Right cardiac atrium (tissue), 5 donors: ENCODE results near the gene PLA2R1. TPM values are rescaled to one million over a fixed set of nuclear protein-coding genes. Genes with fewer than 3 reads are reported as not detected.

Source experiments
- ATAC-seq, 2 donors: fragments of 200-7000 bp; cut with Tn5 transposase; one replicate each; pipeline versions ENCODE4 v1.8.0 to v1.9.1; 2020; ENCODE audit warnings: moderate library complexity in 2 of 2, mild to moderate bottlenecking in 1 of 2
- DNase-seq, 3 donors: peaks; one replicate each; pipeline ENCODE4 v3.0.0-alpha.2; 2020
- H3K27ac ChIP-seq: one replicate; pipeline ENCODE4 v1.5.1; 2013; ENCODE audit warnings: mild to moderate bottlenecking, low read length, control low read depth, moderate library complexity
- H3K27me3 ChIP-seq: one replicate; pipeline ENCODE4 v1.6.1; 2013; ENCODE audit not compliant: control insufficient read depth, insufficient read depth
- H3K4me1 ChIP-seq: one replicate; pipeline ENCODE4 v1.6.1; 2013; ENCODE audit warnings: low read length; ENCODE audit not compliant: control insufficient read depth, insufficient read depth
- H3K4me3 ChIP-seq: one replicate; pipeline ENCODE4 v1.5.1; 2013; ENCODE audit warnings: low read length, control low read depth
- H3K9me3 ChIP-seq: one replicate; pipeline ENCODE4 v1.6.1; 2013; ENCODE audit warnings: low read length; ENCODE audit not compliant: control insufficient read depth
- WGBS: extraction: QIAGEN DNeasy Blood & Tissue Kit; methylation state at CpG from one replicate; pipeline ENCODE4 v1.1.7; 2013; 5-methylcytosine and 5-hydroxymethylcytosine counted together
- intact Hi-C, 4 donors: fragments of 100-400 bp; cut with DNase I; formaldehyde crosslinking; loops; one replicate each; pipeline versions ENCODE4 v1.11.0 to v1.14.0; 2022 to 2023
- long read RNA-seq, 4 donors: library from polyadenylated mRNA; unstranded; transcript quantifications; one replicate each; pipeline ENCODE4 v2.0.0, GENCODE V29; 2020 to 2021
- polyA plus RNA-seq: library from polyadenylated mRNA; stranded (reverse); fragments of 200-250 nt; gene quantifications from one replicate; pipeline ENCODE4 v1.2.3, GENCODE V29; 2013
- total RNA-seq, 4 donors: library from RNA; stranded (reverse); fragmentation: NEBNext Ultra II Directional; extraction: Animal tissue kit (Norgen Biotek cat#: 25700); gene quantifications; one replicate each; pipeline ENCODE4 v1.2.1, GENCODE V29; 2021
- donor health status: healthy with polysubstance abuse.
- donor health status: DM: no; HTN: yes; CAD: no.
- donor health status: DM: no; HTN: no; CAD: no.
- donor health status: DM: no; HTN: yes; CAD: no; lungs with severe emphysema.
- donor health status: DM: yes; HTN: yes; CAD: no.

PLA2R1 gene
- total RNA-seq (1 to 10 TPM; 4.1 to 5.9 (median 5.1) TPM), polyA plus RNA-seq (1.8 TPM)
- long read RNA-seq, donor 1, full-length matches to known transcripts = 1 of 7 reads
- long read RNA-seq, donor 1, partial matches to known transcripts = 4 of 7 reads
- long read RNA-seq, donor 1, other reads (novel, unspliced or antisense) = 2 of 7 reads
- long read RNA-seq, donor 2, partial matches to known transcripts = 0 of 1 reads
- long read RNA-seq, donor 2, other reads (novel, unspliced or antisense) = 1 of 1 reads
- long read RNA-seq, donor 3, partial matches to known transcripts = 4 of 6 reads
- long read RNA-seq, donor 3, other reads (novel, unspliced or antisense) = 2 of 6 reads
- long read RNA-seq, donor 4, full-length matches to known transcripts = 1 of 3 reads
- long read RNA-seq, donor 4, partial matches to known transcripts = 1 of 3 reads
- long read RNA-seq, donor 4, other reads (novel, unspliced or antisense) = 1 of 3 reads

DNA sequence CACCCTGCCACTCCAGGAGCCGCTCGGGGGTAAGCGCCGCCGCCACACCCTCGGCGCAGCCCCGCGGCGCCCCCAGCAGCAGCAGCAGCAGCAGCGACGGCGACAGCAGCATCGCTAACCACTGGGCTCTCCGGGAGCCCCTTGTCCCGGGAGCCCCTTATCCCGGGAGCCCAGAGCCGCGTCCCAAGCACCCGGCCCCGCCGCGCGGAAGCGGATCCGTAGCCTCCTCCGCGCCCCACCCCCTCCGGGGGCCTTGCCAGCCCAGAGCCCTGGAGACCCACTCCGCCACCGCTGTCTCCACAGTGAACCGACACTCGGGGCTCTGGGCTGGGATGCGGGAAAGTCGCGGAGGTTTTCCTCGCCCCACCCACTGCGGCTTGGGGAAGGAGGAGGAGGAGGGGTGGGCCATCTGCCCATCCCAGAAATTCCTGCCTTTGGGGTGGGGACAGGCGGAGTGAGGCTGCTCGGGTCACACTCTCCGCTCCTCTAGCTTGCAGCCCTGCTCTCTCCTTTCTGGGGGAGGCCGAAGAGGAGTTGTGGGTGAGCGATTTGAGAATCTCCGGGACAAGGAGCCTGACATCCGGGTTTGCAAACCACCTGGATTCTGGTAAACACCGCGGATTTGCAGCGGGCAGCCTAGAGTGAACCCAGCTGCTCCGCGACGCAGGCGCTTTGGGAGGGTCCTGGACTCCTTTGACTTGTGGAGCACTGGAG is at the start of gene PLA2R1:
Gene PLA2R1, minus strand, starts transcription at position 324 of the 714 bp plus-strand sequence. Its CDS starts 212 bp downstream, at position 112.
- intact Hi-C loops = no loop called here

DNA sequence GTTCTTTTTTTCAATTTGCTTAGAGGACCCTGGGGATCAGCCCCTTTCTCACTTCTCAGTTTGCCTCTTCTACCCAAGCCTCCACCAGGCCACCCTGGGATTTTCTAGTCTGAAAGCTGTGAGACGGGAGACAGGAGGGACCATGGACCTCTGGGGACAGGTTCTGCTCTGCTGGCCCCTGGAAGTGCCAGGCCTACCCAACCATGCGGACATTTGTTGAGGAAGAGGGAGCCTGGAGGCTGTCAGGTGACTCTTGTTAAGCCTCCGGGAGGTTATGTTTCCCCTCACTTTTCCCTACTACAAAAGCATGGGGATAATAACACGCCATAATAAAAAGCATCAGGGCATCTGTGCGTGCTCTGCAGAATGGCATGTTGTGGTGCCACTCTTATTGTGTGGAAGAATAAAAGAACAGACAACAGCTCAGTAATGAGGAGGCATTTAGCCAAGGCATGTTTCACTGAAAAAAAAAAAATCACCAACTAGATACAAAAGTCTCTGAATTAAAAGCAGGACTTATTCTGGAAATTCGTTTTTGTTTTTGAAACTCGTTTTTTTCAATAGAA is 48.3 kb upstream of the PLA2R1 start:
- no peak overlapping the region for H3K4me3 ChIP-seq
- no peaks in the 10 kb centered on the region for H3K27me3 ChIP-seq
- no peak overlapping the region for H3K27ac ChIP-seq
- 86% methylated on average over 7 of the region's 7 CpGs for WGBS
- no peak for DNase-seq
- no peaks in the 10 kb centered on the region for H3K4me1 ChIP-seq
- no peaks in the 10 kb centered on the region for H3K9me3 ChIP-seq
- intact Hi-C loops = loop anchor here in 2 of 4 donors (5.0 to 10.0 kb wide), 2 partner anchors 882 to 884 kb away; no protein-coding TSS in a partner anchor
- peak in 1 of 2 donors; percentile 21 for ATAC-seq

More for the DNA sequence above, at the start of gene PLA2R1:
- H3K4me3 ChIP-seq = peak within 1 kb of the TSS; percentile 85
- peaks cover 2% of the 10 kb centered on the region for H3K4me1 ChIP-seq
- H3K9me3 ChIP-seq = no peaks in the 10 kb centered on the region
- H3K27ac ChIP-seq = peak within 1 kb of the TSS; percentile 10
- peak; percentile 65 to 88 (median 88) for DNase-seq
- H3K27me3 ChIP-seq = no peaks in the 10 kb centered on the region
- ATAC-seq = peak; percentile 81 to 85
- WGBS = 3% methylated on average over 52 of the region's 52 CpGs

DNA sequence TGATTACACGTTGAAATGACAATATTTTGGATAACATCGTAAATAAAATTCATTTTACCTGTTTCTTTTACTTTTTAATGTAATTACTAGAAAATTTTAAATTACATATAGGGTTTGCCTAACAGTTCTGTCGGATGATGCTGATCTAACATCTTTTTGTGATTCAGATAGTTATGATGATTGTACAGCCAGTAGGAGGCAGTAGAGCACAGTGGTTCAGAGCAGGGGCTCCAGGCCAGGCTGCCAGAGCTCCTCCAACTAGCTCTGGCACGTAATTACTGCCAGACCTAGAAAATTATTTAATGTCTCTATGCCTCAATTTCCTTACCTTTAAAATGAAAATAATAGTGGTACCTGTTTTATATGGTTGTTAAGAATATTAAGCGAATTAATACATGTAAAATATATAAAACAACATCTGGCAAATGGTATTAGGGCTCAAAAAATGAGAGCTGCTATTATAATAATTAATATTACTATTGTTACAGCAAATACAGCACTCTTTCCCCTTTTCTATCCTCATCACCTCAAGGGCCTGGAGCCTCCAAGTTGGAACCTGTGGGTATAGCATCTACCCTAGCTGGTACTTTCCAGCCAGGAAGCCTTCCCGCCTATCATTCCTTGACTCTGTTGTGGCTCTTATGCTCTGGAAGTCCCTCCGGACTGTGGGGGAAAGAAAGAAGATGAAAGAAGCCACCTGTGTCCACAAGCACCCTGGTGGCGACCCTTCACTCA is 47.7 kb upstream of the PLA2R1 start:
- no peak overlapping the region for H3K4me3 ChIP-seq
- H3K27me3 ChIP-seq = no peaks in the 10 kb centered on the region
- intact Hi-C loops = loop anchor here (5.0 to 10.0 kb wide), 3 partner anchors 882 to 895 kb away; no protein-coding TSS in a partner anchor
- peak; percentile 91 to 92 for ATAC-seq
- WGBS = 42% methylated on average over 8 of the region's 8 CpGs
- peak; percentile 66 to 86 (median 77) for DNase-seq
- no peaks in the 10 kb centered on the region for H3K9me3 ChIP-seq
- H3K27ac ChIP-seq = no peak overlapping the region
- no peaks in the 10 kb centered on the region for H3K4me1 ChIP-seq

DNA sequence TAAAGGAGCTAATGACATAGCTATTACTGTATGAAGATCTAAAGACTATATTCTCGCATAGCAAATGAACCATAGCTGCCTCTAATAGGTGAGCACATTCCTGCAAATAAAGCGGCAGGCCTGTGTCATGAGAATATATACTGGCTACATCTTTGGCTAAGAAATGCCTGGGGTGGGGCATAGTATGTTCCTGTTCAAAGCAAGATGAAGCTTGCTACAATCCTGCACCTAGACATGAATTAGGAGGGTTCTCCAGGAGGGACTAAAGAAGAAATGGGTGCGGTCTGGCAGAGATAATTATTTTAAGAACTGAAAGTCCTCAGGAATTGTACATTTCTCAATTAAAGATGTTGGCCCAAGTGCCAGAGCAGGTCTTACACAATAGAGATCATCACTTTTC is 46.8 kb upstream of the PLA2R1 start:
- Histone ChIP-seq H3K27ac (no peak overlapping the region), H3K4me3 (no peak overlapping the region), H3K4me1 (no peaks in the 10 kb centered on the region), H3K27me3 (no peaks in the 10 kb centered on the region), H3K9me3 (no peaks in the 10 kb centered on the region)
- DNase-seq (no peak), ATAC-seq (no peak)
- 90% methylated on average over 3 of the region's 3 CpGs for WGBS
- intact Hi-C loops = loop anchor here in 2 of 4 donors (10.0 kb wide), 2 partner anchors 886 to 896 kb away; no protein-coding TSS in a partner anchor

DNA sequence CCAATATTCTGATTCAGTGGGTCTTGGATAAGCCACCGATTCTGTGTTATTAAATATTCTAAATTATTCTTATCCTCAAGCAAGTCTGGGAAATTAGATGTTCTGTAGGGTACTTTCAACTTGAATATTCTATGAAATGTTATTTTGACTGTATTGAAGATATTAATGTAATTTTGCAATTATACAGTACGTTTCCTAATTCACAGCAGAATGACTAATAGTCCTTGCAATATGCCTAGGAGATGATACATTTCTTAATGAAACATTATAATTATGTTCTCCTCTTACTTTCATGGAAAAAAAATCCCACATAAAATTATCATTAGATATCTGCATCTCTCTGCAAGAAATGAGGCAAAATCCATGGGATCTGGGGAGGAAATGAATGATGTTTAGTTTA is 46.2 kb upstream of the PLA2R1 start:
- Histone ChIP-seq H3K27ac (no peak overlapping the region), H3K4me1 (no peaks in the 10 kb centered on the region), H3K27me3 (no peaks in the 10 kb centered on the region), H3K4me3 (no peak overlapping the region), H3K9me3 (no peaks in the 10 kb centered on the region)
- no peak for ATAC-seq
- WGBS = 71% methylated on average over 2 of the region's 2 CpGs
- intact Hi-C loops = loop anchor here in 2 of 4 donors (10.0 kb wide), 2 partner anchors 886 to 896 kb away; no protein-coding TSS in a partner anchor
- no peak for DNase-seq

DNA sequence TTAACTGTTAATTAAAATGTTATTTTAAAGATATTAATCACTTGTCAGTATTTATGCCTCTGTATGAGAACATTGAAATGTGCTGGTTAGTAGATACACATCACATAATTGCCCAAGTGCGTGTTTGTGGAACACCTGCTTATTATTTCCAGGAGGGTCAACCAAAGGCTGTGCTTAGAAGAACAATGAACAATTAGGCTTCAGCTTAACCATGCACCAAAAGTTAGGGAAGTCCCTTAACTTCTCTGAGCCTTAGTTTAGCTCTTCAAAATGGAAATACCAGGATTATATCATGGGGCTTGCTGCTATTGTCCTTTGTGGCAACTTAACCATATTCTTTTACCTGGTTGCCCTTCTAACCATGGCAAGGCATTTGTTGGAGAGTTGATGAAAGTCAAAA is 43.0 kb upstream of the PLA2R1 start:
- H3K27ac ChIP-seq = no peak overlapping the region
- intact Hi-C loops = loop anchor here in 2 of 4 donors (10.0 kb wide), 2 partner anchors 889 to 899 kb away; no protein-coding TSS in a partner anchor
- H3K4me3 ChIP-seq = no peak overlapping the region
- H3K27me3 ChIP-seq = no peaks in the 10 kb centered on the region
- no peaks in the 10 kb centered on the region for H3K9me3 ChIP-seq
- no peak for DNase-seq
- no peaks in the 10 kb centered on the region for H3K4me1 ChIP-seq
- WGBS = 89% methylated on average over 1 of the region's 1 CpG
- no peak for ATAC-seq

DNA sequence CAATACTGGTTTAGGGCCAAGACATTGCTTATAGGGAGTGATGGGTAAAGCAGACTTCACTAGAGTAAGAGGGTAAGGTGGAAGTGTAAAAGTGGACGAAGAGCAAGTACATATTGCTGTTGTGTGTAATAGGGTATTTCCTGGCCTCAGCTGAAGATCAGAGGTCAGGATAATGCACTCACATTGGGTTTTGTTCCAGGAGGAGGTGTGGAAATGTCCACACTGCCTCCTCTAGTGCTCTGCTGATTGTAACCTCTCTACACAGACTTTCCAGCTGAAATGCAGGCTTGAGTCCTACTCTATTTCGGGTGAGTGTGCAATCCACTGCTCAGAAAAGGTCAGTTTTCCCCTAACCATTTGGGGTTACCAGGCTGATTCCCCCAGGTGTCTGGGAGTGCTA is 41.7 kb upstream of the PLA2R1 start:
- 48% methylated on average over 2 of the region's 2 CpGs for WGBS
- DNase-seq (no peak), ATAC-seq (no peak)
- Histone ChIP-seq H3K9me3 (no peaks in the 10 kb centered on the region), H3K4me1 (no peaks in the 10 kb centered on the region), H3K27me3 (no peaks in the 10 kb centered on the region), H3K27ac (no peak overlapping the region), H3K4me3 (no peak overlapping the region)
- intact Hi-C loops = loop anchor here in 2 of 4 donors (10.0 kb wide), 2 partner anchors 891 to 901 kb away; no protein-coding TSS in a partner anchor

DNA sequence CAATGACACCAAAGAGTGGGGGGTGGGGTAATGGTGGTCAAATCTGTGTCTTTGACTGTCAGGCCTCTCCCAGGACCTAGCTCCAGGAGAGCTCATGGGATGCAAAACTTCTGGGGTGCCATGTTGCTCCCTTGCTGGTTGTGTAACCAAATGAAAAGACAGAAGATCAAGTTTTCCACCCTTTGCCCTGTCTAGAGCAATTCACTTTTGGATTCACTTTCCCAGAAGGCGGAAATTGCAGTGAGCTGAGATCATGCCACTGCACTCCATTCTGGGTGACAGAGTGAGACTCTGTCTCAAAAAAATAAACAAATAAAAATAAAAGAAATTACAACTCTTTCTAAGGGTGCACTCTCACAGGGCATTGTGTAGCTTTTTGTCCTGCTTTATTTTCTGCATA is 34.9 kb upstream of the PLA2R1 start:
- Histone ChIP-seq H3K9me3 (no peaks in the 10 kb centered on the region), H3K27ac (no peak overlapping the region), H3K4me3 (no peak overlapping the region), H3K27me3 (no peaks in the 10 kb centered on the region), H3K4me1 (no peaks in the 10 kb centered on the region)
- 95% methylated on average over 1 of the region's 1 CpG for WGBS
- ATAC-seq = no peak
- intact Hi-C loops = no loop called here
- DNase-seq = no peak

DNA sequence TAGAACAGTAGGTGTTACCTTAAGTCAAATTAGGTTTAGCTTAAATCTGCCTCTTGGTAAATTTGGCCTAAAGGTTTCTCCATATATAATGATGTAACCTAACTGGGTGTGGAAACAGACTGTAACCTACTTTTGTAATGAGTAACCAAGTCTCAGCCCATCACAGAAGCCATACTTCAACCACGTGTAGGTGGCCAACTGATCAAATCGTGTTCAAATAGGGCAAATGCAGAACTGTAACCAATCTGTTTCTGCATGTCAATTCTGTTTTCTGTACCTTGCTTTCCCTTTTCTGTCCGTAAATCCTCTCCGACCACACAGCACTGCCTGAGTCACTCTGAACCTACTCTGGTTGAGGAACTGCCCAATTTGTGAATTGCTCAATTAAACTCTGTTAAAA is 34.0 kb upstream of the PLA2R1 start:
- intact Hi-C loops = no loop called here
- no peak for DNase-seq
- Histone ChIP-seq H3K4me3 (no peak overlapping the region), H3K9me3 (no peaks in the 10 kb centered on the region), H3K27ac (no peak overlapping the region), H3K27me3 (no peaks in the 10 kb centered on the region), H3K4me1 (no peaks in the 10 kb centered on the region)
- ATAC-seq = no peak
- WGBS = 83% methylated on average over 4 of the region's 4 CpGs

DNA sequence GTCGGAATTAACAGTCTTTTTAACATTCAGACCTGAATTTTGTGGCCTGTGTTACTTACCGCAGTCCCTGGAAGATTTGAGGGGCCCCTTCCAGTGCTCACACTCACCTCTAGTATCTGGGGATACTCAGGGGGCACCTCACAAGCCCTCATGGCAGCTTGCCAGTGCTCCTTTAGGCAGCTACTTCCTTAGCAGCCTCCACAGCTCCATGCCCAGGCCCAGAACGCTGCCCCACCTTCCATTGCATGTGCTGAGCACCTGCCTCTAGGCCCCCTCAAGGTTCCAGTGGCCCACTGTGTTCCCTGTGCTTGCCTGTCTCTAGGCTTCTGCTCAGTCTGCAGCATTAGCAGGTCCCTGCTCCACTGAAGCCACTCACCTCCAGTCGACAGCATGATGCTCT is 30.0 kb upstream of the PLA2R1 start:
- H3K9me3 ChIP-seq = peaks cover 6% of the 10 kb centered on the region
- 80% methylated on average over 4 of the region's 4 CpGs for WGBS

More for the DNA sequence above, 30.0 kb upstream of the PLA2R1 start:
- Histone ChIP-seq H3K27me3 (no peaks in the 10 kb centered on the region), H3K4me3 (no peak overlapping the region), H3K4me1 (no peaks in the 10 kb centered on the region), H3K27ac (no peak overlapping the region)
- intact Hi-C loops = no loop called here
- DNase-seq (no peak), ATAC-seq (no peak)
